Naive thymus-derived CD4-positive, alpha-beta T cell (primary cell): ENCODE data around the gene COL1A1. TPM values are rescaled to one million over a fixed set of nuclear protein-coding genes. Genes with fewer than 3 reads are reported as not detected.

ENCODE experiments used
- ATAC-seq: fragments of 150-1000 bp; cut with Tn5 transposase; 2 replicates; pipeline ENCODE4 v1.10.0; 2021; ENCODE audit warnings: mild to moderate bottlenecking, moderate library complexity
- CTCF ChIA-PET: fragments of 350-600 bp; sonication (Branson Sonifier 250); formaldehyde crosslinking; loops from one replicate; lab custom pipeline; 2021; ENCODE audit warnings: antibody characterized with exemption; lab: Charles Lee
- POLR2A ChIA-PET: fragments of 350-600 bp; sonication (Branson Sonifier 250); formaldehyde crosslinking; loops from one replicate; lab custom pipeline; 2021; ENCODE audit warnings: antibody characterized with exemption, inconsistent platforms; lab: Charles Lee
- DNase-seq, 9 donors: peaks; one replicate each; pipeline versions ENCODE4 v3.0.0 to v3.0.0-alpha.2; 2020 to 2022; ENCODE audit warnings: mixed read lengths in 1 of 9
- H3K27ac ChIP-seq: one replicate; pipeline ENCODE4 v1.7.0; 2013; ENCODE audit warnings: mild to moderate bottlenecking, low read depth, low read length, moderate library complexity
- H3K27me3 ChIP-seq, 2 donors: one replicate each; pipeline ENCODE4 v1.7.0; 2013; ENCODE audit warnings: low read length in 2 of 2, mild to moderate bottlenecking in 2 of 2, moderate library complexity in 2 of 2; ENCODE audit not compliant: control insufficient read depth in 2 of 2, insufficient read depth in 2 of 2
- H3K36me3 ChIP-seq, 3 experiments: 1 replicate in 2 of 3; 2 replicates in 1 of 3; pipeline ENCODE4 v1.7.0; 2013; ENCODE audit warnings: low read length in 3 of 3, mild to moderate bottlenecking in 3 of 3, moderate library complexity in 1 of 3; ENCODE audit not compliant: insufficient read depth in 3 of 3, control insufficient read depth in 2 of 3
- H3K4me1 ChIP-seq, 2 donors: one replicate each; pipeline ENCODE4 v1.7.0; 2013; ENCODE audit warnings: low read length in 2 of 2, mild to moderate bottlenecking in 2 of 2, moderate library complexity in 1 of 2; ENCODE audit not compliant: control insufficient read depth in 2 of 2, insufficient read depth in 2 of 2
- H3K4me3 ChIP-seq: 2 replicates; pipeline ENCODE4 v1.7.0; 2013; ENCODE audit warnings: mild to moderate bottlenecking, low read length
- H3K9me3 ChIP-seq, 3 experiments: 1 replicate in 2 of 3; 2 replicates in 1 of 3; pipeline ENCODE4 v1.7.0; 2013; ENCODE audit warnings: low read length in 3 of 3; ENCODE audit not compliant: control insufficient read depth in 2 of 3
- H3K27ac Mint-ChIP-seq, 9 donors: one replicate each; pipeline ENCODE4 v1.8.0; 2020 to 2022; ENCODE audit warnings: mixed read lengths in 9 of 9, mild to moderate bottlenecking in 8 of 9, moderate library complexity in 5 of 9, inconsistent platforms in 2 of 9
- H3K27me3 Mint-ChIP-seq, 5 donors: one replicate each; pipeline ENCODE4 v1.8.0; 2021 to 2022; ENCODE audit warnings: mixed read lengths in 5 of 5, mild to moderate bottlenecking in 1 of 5
- H3K36me3 Mint-ChIP-seq, 5 donors: one replicate each; pipeline ENCODE4 v1.8.0; 2020 to 2022; ENCODE audit warnings: mixed read lengths in 5 of 5, mild to moderate bottlenecking in 3 of 5, inconsistent platforms in 1 of 5
- H3K4me1 Mint-ChIP-seq, 7 donors: one replicate each; pipeline ENCODE4 v1.8.0; 2020 to 2022; ENCODE audit warnings: mixed read lengths in 7 of 7, mild to moderate bottlenecking in 3 of 7, inconsistent platforms in 1 of 7
- H3K4me3 Mint-ChIP-seq, 10 donors: one replicate each; pipeline ENCODE4 v1.8.0; 2020 to 2022; ENCODE audit warnings: mild to moderate bottlenecking in 10 of 10, mixed read lengths in 10 of 10, moderate library complexity in 6 of 10, inconsistent platforms in 2 of 10
- H3K9me3 Mint-ChIP-seq, 11 donors: one replicate each; pipeline ENCODE4 v1.8.0; 2020 to 2022; ENCODE audit warnings: mixed read lengths in 11 of 11, mild to moderate bottlenecking in 4 of 11, inconsistent platforms in 1 of 11, moderate library complexity in 1 of 11
- intact Hi-C, 2 donors: fragments of 100-400 bp; cut with micrococcal nuclease; formaldehyde crosslinking; loops; one replicate each; pipeline ENCODE4 v1.15.1; 2023
- polyA plus RNA-seq, 2 donors: library from polyadenylated mRNA; unstranded; fragments of 300-500 nt; fragmentation: Illumina TruSeq; gene quantifications; one replicate each; pipeline ENCODE4 v1.2.3, GENCODE V29; 2021
- total RNA-seq, 6 experiments: library from RNA in 5 of 6; stranded (reverse) in 5 of 6; gene quantifications; 1 replicate in 5 of 6; 2 replicates in 1 of 6; pipeline ENCODE4 v1.2.3 and lab custom pipeline; 2021 to 2026

COL1A1 gene
- total and polyA plus RNA-seq, 7 experiments from 2014 or later, result 0.36 to 12.6 (median 1.2) TPM; not detected in 2

- H3K4me3 ChIP-seq, result peak overlapping the region; percentile 94
- Mint-ChIP-seq H3K4me3 (peak overlapping the region; percentile 81 to 98 (median 90)), H3K27me3 (no peaks in the 10 kb centered on the region), H3K36me3 (peaks cover 0 to 38% (median 5%) of the 10 kb centered on the region in 5 donors), H3K4me1 (peaks cover 31 to 65% (median 55%) of the 10 kb centered on the region in 7 donors), H3K27ac (peak overlapping the region; percentile 62 to 90 (median 86)), H3K9me3 (no peaks in the 10 kb centered on the region)
- ATAC-seq, result peak; percentile 33
- peaks cover 0 to 31% (median 6%) of the 10 kb centered on the region in 3 experiments for H3K36me3 ChIP-seq
- POLR2A ChIA-PET, result interaction anchor here (0.6 to 1.8 kb wide), 8 partner anchors 10 to 311 kb away, joined by 3 to 7 read pairs (median 4); no protein-coding TSS in a partner anchor
- peak in 6 of 9 donors; percentile 23 to 81 (median 45) for DNase-seq
- peaks cover 34 to 42% of the 10 kb centered on the region in 2 donors for H3K4me1 ChIP-seq
- intact Hi-C loops, result loop anchor here (1.0 to 10.0 kb wide), 2 partner anchors 8 to 556 kb away; partner anchors contain the start of gene ANKRD40 (in 1 of the 2)
- H3K27me3 ChIP-seq, result no peaks in the 10 kb centered on the region
- H3K9me3 ChIP-seq, result no peaks in the 10 kb centered on the region
- H3K27ac ChIP-seq, result peak overlapping the region; percentile 74
- CTCF ChIA-PET, result interaction anchor here (1.4 to 6.1 kb wide), 4 partner anchors 9 to 32 kb away, joined by 4 to 56 read pairs (median 14); no protein-coding TSS in a partner anchor
Measured at GRCh38 chr17:50148226-50149090, 53.0 kb downstream of the COL1A1 start.

- no peak for DNase-seq
- Histone ChIP-seq H3K27me3 (no peaks in the 10 kb centered on the region), H3K4me3 (peak overlapping the region; percentile 94), H3K4me1 (peaks cover 37 to 42% of the 10 kb centered on the region in 2 donors), H3K27ac (peak overlapping the region; percentile 74), H3K36me3 (peaks cover 0 to 37% (median 6%) of the 10 kb centered on the region in 3 experiments), H3K9me3 (no peaks in the 10 kb centered on the region)
- Mint-ChIP-seq H3K4me3 (peak overlapping the region; percentile 81 to 98 (median 90)), H3K9me3 (no peaks in the 10 kb centered on the region), H3K36me3 (peaks cover 3 to 42% (median 7%) of the 10 kb centered on the region in 5 donors), H3K4me1 (peaks cover 36 to 70% (median 61%) of the 10 kb centered on the region in 7 donors), H3K27me3 (no peaks in the 10 kb centered on the region), H3K27ac (peak overlapping the region in 8 of 9 donors; percentile 78 to 90 (median 87))
- ChIA-PET CTCF (interaction anchor here (0.6 to 6.1 kb wide), 5 partner anchors 8 to 53 kb away, joined by 4 to 56 read pairs (median 5); no protein-coding TSS in a partner anchor), POLR2A (interaction anchor here (0.6 to 1.8 kb wide), 7 partner anchors 9 to 53 kb away, joined by 3 to 7 read pairs (median 3); no protein-coding TSS in a partner anchor)
- no peak for ATAC-seq
- intact Hi-C loops, result loop anchor here (1.0 to 10.0 kb wide), 2 partner anchors 8 to 557 kb away; partner anchors contain the start of gene ANKRD40 (in 1 of the 2)
Measured at GRCh38 chr17:50147841-50148225, 53.6 kb downstream of the COL1A1 start.

- H3K27ac Mint-ChIP-seq, result peak overlapping the region; percentile 71 to 91 (median 88)
- DNase-seq, result no peak
- Histone ChIP-seq H3K27me3 (no peaks in the 10 kb centered on the region), H3K36me3 (peaks cover 0 to 44% (median 6%) of the 10 kb centered on the region in 3 experiments), H3K4me3 (peak overlapping the region; percentile 94), H3K9me3 (no peaks in the 10 kb centered on the region), H3K4me1 (peaks cover 38 to 41% of the 10 kb centered on the region in 2 donors), H3K27ac (peak overlapping the region; percentile 74)
- CTCF ChIA-PET, result interaction anchor here (0.6 to 6.1 kb wide), 4 partner anchors 7 to 53 kb away, joined by 4 to 56 read pairs (median 14); no protein-coding TSS in a partner anchor
- intact Hi-C loops, result loop anchor here in 1 of 2 donors (10.0 kb wide), 1 partner anchor 558 kb away; the partner anchor contains the start of gene ANKRD40
- no peaks in the 10 kb centered on the region for H3K9me3 Mint-ChIP-seq
- H3K4me1 Mint-ChIP-seq, result peaks cover 43 to 71% (median 63%) of the 10 kb centered on the region in 7 donors
- no peaks in the 10 kb centered on the region for H3K27me3 Mint-ChIP-seq
- no peak for ATAC-seq
- H3K36me3 Mint-ChIP-seq, result peaks cover 5 to 49% (median 11%) of the 10 kb centered on the region in 5 donors
- POLR2A ChIA-PET, result interaction anchor here (0.7 to 1.8 kb wide), 5 partner anchors 8 to 90 kb away, joined by 3 to 9 read pairs (median 4); no protein-coding TSS in a partner anchor
- H3K4me3 Mint-ChIP-seq, result peak overlapping the region; percentile 81 to 98 (median 90)
Measured at GRCh38 chr17:50146927-50147665, 54.3 kb downstream of the COL1A1 start.

GRCh38 chr17:50146230-50146926 lies 55.1 kb downstream of the COL1A1 start:
- intact Hi-C loops, result loop anchor here in 1 of 2 donors (10.0 kb wide), 1 partner anchor 558 kb away; the partner anchor contains the start of gene ANKRD40
- peak overlapping the region; percentile 94 for H3K4me3 ChIP-seq

GRCh38 chr17:50145532-50146229 lies 55.8 kb downstream of the COL1A1 start:
- Histone ChIP-seq H3K36me3 (peaks cover 0 to 54% (median 6%) of the 10 kb centered on the region in 3 experiments), H3K27me3 (no peaks in the 10 kb centered on the region), H3K27ac (peak overlapping the region; percentile 50), H3K9me3 (no peaks in the 10 kb centered on the region), H3K4me3 (peak overlapping the region; percentile 17), H3K4me1 (peaks cover 45 to 48% of the 10 kb centered on the region in 2 donors)
- Mint-ChIP-seq H3K36me3 (peaks cover 5 to 60% (median 17%) of the 10 kb centered on the region in 5 donors), H3K4me1 (peaks cover 57 to 79% (median 72%) of the 10 kb centered on the region in 7 donors), H3K27me3 (no peaks in the 10 kb centered on the region), H3K9me3 (no peaks in the 10 kb centered on the region), H3K4me3 (peak overlapping the region in 9 of 10 donors; percentile 2 to 98 (median 81)), H3K27ac (peak overlapping the region; percentile 26 to 89 (median 83))
- no peak for DNase-seq
- intact Hi-C loops, result loop anchor here in 1 of 2 donors (10.0 kb wide), 1 partner anchor 559 kb away; the partner anchor contains the start of gene ANKRD40
- CTCF ChIA-PET, result interaction anchor here (0.7 to 4.9 kb wide), 3 partner anchors 16 to 51 kb away, joined by 3 to 24 read pairs (median 4); no protein-coding TSS in a partner anchor
- POLR2A ChIA-PET, result interaction anchor here (0.6 to 1.7 kb wide), 3 partner anchors 11 to 720 kb away, joined by 3 to 9 read pairs (median 3); no protein-coding TSS in a partner anchor
- no peak for ATAC-seq

More at GRCh38 chr17:50146230-50146926, 55.1 kb downstream of the COL1A1 start:
- H3K36me3 ChIP-seq, result peaks cover 0 to 48% (median 6%) of the 10 kb centered on the region in 3 experiments
- ATAC-seq (no peak), DNase-seq (peak in 1 of 9 donors; percentile 40)
- Mint-ChIP-seq H3K9me3 (no peaks in the 10 kb centered on the region), H3K27me3 (no peaks in the 10 kb centered on the region), H3K27ac (peak overlapping the region; percentile 26 to 91 (median 86)), H3K36me3 (peaks cover 5 to 56% (median 15%) of the 10 kb centered on the region in 5 donors), H3K4me1 (peaks cover 50 to 72% (median 65%) of the 10 kb centered on the region in 7 donors), H3K4me3 (peak overlapping the region; percentile 81 to 98 (median 90))
- no peaks in the 10 kb centered on the region for H3K27me3 ChIP-seq
- no peaks in the 10 kb centered on the region for H3K9me3 ChIP-seq
- ChIA-PET POLR2A (interaction anchor here (0.6 to 1.7 kb wide), 3 partner anchors 10 to 719 kb away, joined by 3 to 9 read pairs (median 3); no protein-coding TSS in a partner anchor), CTCF (interaction anchor here (0.7 to 4.9 kb wide), 3 partner anchors 15 to 52 kb away, joined by 3 to 24 read pairs (median 4); no protein-coding TSS in a partner anchor)
- peaks cover 42 to 46% of the 10 kb centered on the region in 2 donors for H3K4me1 ChIP-seq
- H3K27ac ChIP-seq, result peak overlapping the region; percentile 74
